Activated T-cell treated with anti-CD3 and anti-CD28 coated beads, Interleukin-2, amount 50 U/mL, for 72 hours (primary cell): ENCODE data around the gene PEX14. TPM values are rescaled to one million over a fixed set of nuclear protein-coding genes. Genes with fewer than 3 reads are reported as not detected.
"Not testable (repeated sequence)": the region's sequence is repeated elsewhere in the genome, so short reads cannot be mapped to it uniquely, and the experiment has no call there.

Source experiments
- ATAC-seq, 2 donors: fragments of 150-1000 bp; cut with Tn5 transposase; replicated peaks in 1 of 2; 2 replicates each; pipeline ENCODE4 v1.10.0; 2021; ENCODE audit warnings: moderate library complexity in 2 of 2, mild to moderate bottlenecking in 1 of 2
- DNase-seq, 2 donors: peaks; one replicate each; pipeline ENCODE4 v3.0.0; 2021 to 2022; ENCODE audit warnings: mixed read lengths in 1 of 2
- H3K27ac Mint-ChIP-seq: one replicate; pipeline ENCODE4 v1.8.0; 2022; ENCODE audit warnings: mild to moderate bottlenecking, moderate library complexity, mixed read lengths
- H3K27me3 Mint-ChIP-seq: one replicate; pipeline ENCODE4 v1.8.0; 2022; ENCODE audit warnings: low read depth, mixed read lengths
- H3K36me3 Mint-ChIP-seq, 2 donors: one replicate each; pipeline ENCODE4 v1.8.0; 2022; ENCODE audit warnings: mixed read lengths in 2 of 2, mild to moderate bottlenecking in 1 of 2; ENCODE audit not compliant: insufficient read depth in 2 of 2
- H3K4me1 Mint-ChIP-seq: one replicate; pipeline ENCODE4 v1.8.0; 2022; ENCODE audit warnings: low read depth, mixed read lengths
- H3K4me3 Mint-ChIP-seq, 2 donors: one replicate each; pipeline ENCODE4 v1.8.0; 2022; ENCODE audit warnings: mild to moderate bottlenecking in 2 of 2, mixed read lengths in 2 of 2, moderate library complexity in 2 of 2
- H3K9me3 Mint-ChIP-seq, 2 donors: one replicate each; pipeline ENCODE4 v1.8.0; 2022; ENCODE audit warnings: mixed read lengths in 2 of 2
- total RNA-seq, 2 donors: library from RNA; stranded (reverse); gene quantifications; one replicate each; pipeline ENCODE4 v1.2.3, GENCODE V29; 2022

The PEX14 gene
- total RNA-seq, 2 donors from 2014 or later: 25.7 to 30.2 TPM

GRCh38 chr1:10489291-10490055 lies 14.7 kb downstream of the PEX14 start:
- Mint-ChIP-seq H3K36me3 (peaks cover 1 to 6% of the 10 kb centered on the region in 2 donors), H3K27ac (no peak overlapping the region), H3K9me3 (no peaks in the 10 kb centered on the region), H3K27me3 (no peaks in the 10 kb centered on the region), H3K4me1 (peaks cover 21% of the 10 kb centered on the region), H3K4me3 (no peak overlapping the region)
- ATAC-seq (no peak), DNase-seq (no peak)

- H3K9me3 Mint-ChIP-seq: no peaks in the 10 kb centered on the region
- DNase-seq: no peak
- no peak overlapping the region for H3K27ac Mint-ChIP-seq
- H3K4me3 Mint-ChIP-seq: no peak overlapping the region
- peaks cover 1 to 4% of the 10 kb centered on the region in 2 donors for H3K36me3 Mint-ChIP-seq
- ATAC-seq: no peak
- peaks cover 31% of the 10 kb centered on the region for H3K4me1 Mint-ChIP-seq
- H3K27me3 Mint-ChIP-seq: no peaks in the 10 kb centered on the region
These were observed 15.7 kb downstream of the PEX14 start for GRCh38 chr1:10490286-10490970.

- peak overlapping the region; percentile 79 to 92 for H3K4me3 Mint-ChIP-seq
- H3K4me1 Mint-ChIP-seq: peaks cover 68% of the 10 kb centered on the region
- peak overlapping the region; percentile 88 for H3K27ac Mint-ChIP-seq
- H3K27me3 Mint-ChIP-seq: no peaks in the 10 kb centered on the region
- no peaks in the 10 kb centered on the region for H3K9me3 Mint-ChIP-seq
- DNase-seq (no peak), ATAC-seq (no peak)
- H3K36me3 Mint-ChIP-seq: peaks cover 2 to 3% of the 10 kb centered on the region in 2 donors
These were observed 19.6 kb downstream of the PEX14 start for GRCh38 chr1:10494418-10494753.

GRCh38 chr1:10494754-10495474 lies 20.2 kb downstream of the PEX14 start:
- H3K4me1 Mint-ChIP-seq: peaks cover 68% of the 10 kb centered on the region
- H3K27me3 Mint-ChIP-seq: no peaks in the 10 kb centered on the region
- ATAC-seq (peak; percentile 90 to 93), DNase-seq (peak; percentile 80 to 89)
- H3K9me3 Mint-ChIP-seq: no peaks in the 10 kb centered on the region
- peak overlapping the region; percentile 79 to 92 for H3K4me3 Mint-ChIP-seq
- peaks cover 2 to 3% of the 10 kb centered on the region in 2 donors for H3K36me3 Mint-ChIP-seq
- H3K27ac Mint-ChIP-seq: peak overlapping the region; percentile 88

- Mint-ChIP-seq H3K4me1 (peaks cover 65% of the 10 kb centered on the region), H3K27me3 (no peaks in the 10 kb centered on the region), H3K4me3 (peak overlapping the region; percentile 79 to 92), H3K36me3 (peaks cover 2 to 3% of the 10 kb centered on the region in 2 donors), H3K27ac (peak overlapping the region; percentile 88), H3K9me3 (no peaks in the 10 kb centered on the region)
- no peak for ATAC-seq
- DNase-seq: no peak
These were observed 20.7 kb downstream of the PEX14 start for GRCh38 chr1:10495475-10495817.

GRCh38 chr1:10495952-10496351 lies 21.2 kb downstream of the PEX14 start:
- Mint-ChIP-seq H3K9me3 (no peaks in the 10 kb centered on the region), H3K27ac (peak overlapping the region; percentile 88)
- no peak for ATAC-seq

GRCh38 chr1:10497109-10497508 lies 22.4 kb downstream of the PEX14 start:
- Mint-ChIP-seq H3K4me3 (no peak overlapping the region), H3K4me1 (peaks cover 70% of the 10 kb centered on the region), H3K9me3 (no peaks in the 10 kb centered on the region), H3K36me3 (peaks cover 2 to 3% of the 10 kb centered on the region in 2 donors), H3K27me3 (no peaks in the 10 kb centered on the region), H3K27ac (no peak overlapping the region)
- no peak for ATAC-seq
- no peak for DNase-seq

More at GRCh38 chr1:10495952-10496351, 21.2 kb downstream of the PEX14 start:
- Mint-ChIP-seq H3K4me3 (peak overlapping the region; percentile 79 to 92), H3K36me3 (peaks cover 2 to 3% of the 10 kb centered on the region in 2 donors), H3K4me1 (peaks cover 65% of the 10 kb centered on the region), H3K27me3 (no peaks in the 10 kb centered on the region)
- DNase-seq: peak in 1 of 2 donors; percentile 24

GRCh38 chr1:10498231-10498630 lies 23.5 kb downstream of the PEX14 start:
- Mint-ChIP-seq H3K27me3 (no peaks in the 10 kb centered on the region), H3K27ac (peak overlapping the region; percentile 70), H3K4me3 (peak overlapping the region; percentile 46 to 60), H3K4me1 (peaks cover 77% of the 10 kb centered on the region), H3K36me3 (peaks cover 2 to 3% of the 10 kb centered on the region in 2 donors), H3K9me3 (no peaks in the 10 kb centered on the region)
- peak in 1 of 2 donors; percentile 9 for DNase-seq
- ATAC-seq: peak; percentile 31 to 41

- no peaks in the 10 kb centered on the region for H3K36me3 Mint-ChIP-seq
- DNase-seq (no peak), ATAC-seq (peak; percentile 39 to 70)
- peak overlapping the region in 1 of 2 donors; percentile 26 for H3K4me3 Mint-ChIP-seq
- H3K9me3 Mint-ChIP-seq: no peaks in the 10 kb centered on the region
- H3K27ac Mint-ChIP-seq: no peak overlapping the region
- no peaks in the 10 kb centered on the region for H3K27me3 Mint-ChIP-seq
- peaks cover 50% of the 10 kb centered on the region for H3K4me1 Mint-ChIP-seq
These were observed 27.5 kb downstream of the PEX14 start for GRCh38 chr1:10502206-10502605.

GRCh38 chr1:10504249-10504648 lies 29.5 kb downstream of the PEX14 start:
- DNase-seq (no peak), ATAC-seq (no peak)
- H3K36me3 Mint-ChIP-seq: no peaks in the 10 kb centered on the region
- no peak overlapping the region for H3K4me3 Mint-ChIP-seq
- H3K27ac Mint-ChIP-seq: peak overlapping the region; percentile 48
- H3K9me3 Mint-ChIP-seq: no peaks in the 10 kb centered on the region
- H3K4me1 Mint-ChIP-seq: peaks cover 41% of the 10 kb centered on the region
- H3K27me3 Mint-ChIP-seq: no peaks in the 10 kb centered on the region

- not testable (repeated sequence) for ATAC-seq, H3K27me3 Mint-ChIP-seq, H3K9me3 Mint-ChIP-seq, H3K36me3 Mint-ChIP-seq, DNase-seq, H3K4me3 Mint-ChIP-seq, H3K27ac Mint-ChIP-seq
- H3K4me1 Mint-ChIP-seq: peaks cover 52% of the 10 kb centered on the region
These were observed 31.4 kb downstream of the PEX14 start for GRCh38 chr1:10506046-10506676.

GRCh38 chr1:10506677-10507047 lies 31.9 kb downstream of the PEX14 start:
- Mint-ChIP-seq H3K4me1 (peaks cover 57% of the 10 kb centered on the region), H3K9me3 (no peaks in the 10 kb centered on the region), H3K27me3 (no peaks in the 10 kb centered on the region), H3K27ac (no peak overlapping the region), H3K4me3 (no peak overlapping the region), H3K36me3 (peaks cover 0 to 1% of the 10 kb centered on the region in 2 donors)
- DNase-seq (no peak), ATAC-seq (no peak)
